ENCODE data around the gene PACSIN1.

DNA sequence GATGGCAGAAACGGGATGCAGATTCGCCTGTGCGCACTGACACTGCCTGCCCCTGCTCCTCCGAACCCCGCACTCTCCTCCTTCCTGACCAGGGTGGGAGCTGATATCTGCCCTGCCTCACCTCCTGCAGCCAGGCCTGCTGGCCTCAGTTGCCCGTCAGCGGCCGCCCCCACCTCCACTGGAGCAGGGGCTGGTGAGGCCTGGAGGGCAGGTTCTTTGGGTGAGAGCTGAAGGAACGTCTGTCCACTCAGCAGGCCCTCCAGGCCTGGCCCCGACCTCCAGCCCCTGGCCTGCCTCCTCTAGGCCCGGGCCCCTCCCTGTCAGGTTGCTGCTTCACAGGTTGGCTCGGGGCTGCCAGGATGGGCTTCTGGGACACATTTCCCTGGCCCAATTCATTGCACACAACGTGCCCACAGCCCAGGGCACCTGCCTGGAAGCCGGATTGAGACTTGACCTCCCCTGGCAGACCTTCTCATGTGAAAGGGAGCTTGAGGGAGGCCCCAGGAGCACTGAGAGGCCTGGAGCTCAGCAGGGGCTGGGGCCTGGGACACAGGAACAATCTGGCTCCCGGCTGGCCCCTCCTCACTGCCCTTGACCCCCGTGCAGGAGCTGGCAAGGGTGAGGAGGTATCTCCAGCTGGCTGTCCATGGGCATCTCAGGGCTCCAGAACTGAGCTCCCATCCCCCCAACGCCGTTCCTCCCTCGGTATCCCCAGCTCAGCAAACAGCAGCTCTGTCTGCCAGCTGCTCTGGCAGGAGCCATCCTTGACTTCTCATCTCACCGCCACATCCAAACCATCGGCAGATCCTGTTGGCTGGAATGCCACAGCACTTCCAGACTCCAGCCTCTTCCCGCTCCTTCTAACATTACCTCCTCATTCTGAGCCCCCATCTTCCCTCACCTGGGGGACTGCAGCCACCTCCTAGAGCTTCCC, 50.8 kb downstream of the PACSIN1 start:
- TF ChIP-seq, protein P1, sequence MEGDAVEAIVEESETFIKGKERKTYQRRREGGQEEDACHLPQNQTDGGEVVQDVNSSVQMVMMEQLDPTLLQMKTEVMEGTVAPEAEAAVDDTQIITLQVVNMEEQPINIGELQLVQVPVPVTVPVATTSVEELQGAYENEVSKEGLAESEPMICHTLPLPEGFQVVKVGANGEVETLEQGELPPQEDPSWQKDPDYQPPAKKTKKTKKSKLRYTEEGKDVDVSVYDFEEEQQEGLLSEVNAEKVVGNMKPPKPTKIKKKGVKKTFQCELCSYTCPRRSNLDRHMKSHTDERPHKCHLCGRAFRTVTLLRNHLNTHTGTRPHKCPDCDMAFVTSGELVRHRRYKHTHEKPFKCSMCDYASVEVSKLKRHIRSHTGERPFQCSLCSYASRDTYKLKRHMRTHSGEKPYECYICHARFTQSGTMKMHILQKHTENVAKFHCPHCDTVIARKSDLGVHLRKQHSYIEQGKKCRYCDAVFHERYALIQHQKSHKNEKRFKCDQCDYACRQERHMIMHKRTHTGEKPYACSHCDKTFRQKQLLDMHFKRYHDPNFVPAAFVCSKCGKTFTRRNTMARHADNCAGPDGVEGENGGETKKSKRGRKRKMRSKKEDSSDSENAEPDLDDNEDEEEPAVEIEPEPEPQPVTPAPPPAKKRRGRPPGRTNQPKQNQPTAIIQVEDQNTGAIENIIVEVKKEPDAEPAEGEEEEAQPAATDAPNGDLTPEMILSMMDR (IDR thresholded peaks at IDR 0.05; ENCODE audit: low read depth, low read length), result no peak
- TF ChIP-seq POLR2A (IDR thresholded peaks at IDR 0.05; ENCODE audit: extremely low read depth, insufficient read length), result no peak

Data from NB4 (cell line).